NCI-H187 (cell line): Measurements from ENCODE around the gene KCNN1.
"Not testable (repeated sequence)": the region's sequence is repeated elsewhere in the genome, so short reads cannot be mapped to it uniquely, and the experiment has no call there.

Experiments used
- DNase-seq, 2 experiments: peaks; one replicate each; lab custom pipeline; 2025; lab: John Stamatoyannopoulos, UW

Gene KCNN1

DNA sequence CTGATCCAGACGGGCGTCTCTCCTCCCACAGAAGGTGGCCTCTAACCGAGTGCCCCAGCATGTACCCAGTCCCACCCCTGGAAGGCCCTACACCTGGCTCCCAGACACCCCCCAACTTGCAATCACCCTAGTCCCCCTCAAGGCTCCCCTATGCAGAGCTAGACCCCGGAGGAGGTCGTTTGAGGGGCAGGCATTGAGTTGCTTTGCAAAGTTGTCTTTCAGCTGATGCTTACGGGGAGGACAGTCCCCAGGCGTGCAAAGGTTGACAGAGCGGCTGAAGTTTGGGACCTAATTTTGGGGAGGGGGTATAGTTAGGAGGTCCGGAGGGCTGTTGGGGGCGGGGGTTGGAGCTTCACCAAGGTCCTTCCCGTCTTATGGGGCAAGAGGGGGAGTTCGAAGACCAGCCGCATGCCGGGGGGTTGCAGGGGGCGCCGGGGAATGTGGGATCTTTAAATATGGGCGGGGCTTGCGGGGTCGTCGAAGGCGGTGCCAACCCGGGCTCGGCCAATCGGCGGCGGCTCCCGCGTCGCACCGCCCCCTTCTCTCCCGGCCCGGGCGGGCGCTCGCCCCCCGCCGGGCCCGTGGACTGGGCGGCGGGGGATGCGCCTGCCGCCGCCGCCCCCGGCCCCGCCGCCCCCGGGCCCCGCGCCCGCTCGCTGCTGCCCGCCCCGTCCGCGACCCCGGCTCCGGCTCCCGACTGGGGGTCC, at the start of gene KCNN1:
TSS of gene KCNN1 (plus strand) at position 558 of the 707 bp plus-strand sequence. CDS start 6,782 bp downstream, outside the sequence.
- no peak for DNase-seq

DNA sequence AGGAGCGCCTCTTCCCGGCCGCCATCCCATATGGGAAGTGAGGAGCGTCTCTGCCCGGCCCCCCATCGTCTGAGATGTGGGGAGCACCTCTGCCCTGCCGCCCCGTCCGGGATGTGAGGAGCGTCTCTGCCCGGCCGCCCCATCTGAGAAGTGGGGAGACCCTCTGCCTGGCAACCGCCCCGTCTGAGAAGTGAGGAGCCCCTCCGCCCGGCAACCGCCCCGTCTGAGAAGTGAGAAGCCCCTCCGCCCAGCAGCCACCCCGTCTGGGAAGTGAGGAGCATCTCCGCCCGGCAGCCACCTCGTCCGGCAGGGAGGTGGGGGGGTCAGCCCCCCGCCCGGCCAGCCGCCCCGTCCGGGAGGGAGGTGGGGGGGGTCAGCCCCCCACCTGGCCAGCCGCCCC, 48.8 kb upstream of the KCNN1 start:
- DNase-seq, result not testable (repeated sequence)

GRCh38 chr19:17919122-17919521, 47.8 kb upstream of the KCNN1 start:
- DNase-seq, result not testable (repeated sequence)

DNA sequence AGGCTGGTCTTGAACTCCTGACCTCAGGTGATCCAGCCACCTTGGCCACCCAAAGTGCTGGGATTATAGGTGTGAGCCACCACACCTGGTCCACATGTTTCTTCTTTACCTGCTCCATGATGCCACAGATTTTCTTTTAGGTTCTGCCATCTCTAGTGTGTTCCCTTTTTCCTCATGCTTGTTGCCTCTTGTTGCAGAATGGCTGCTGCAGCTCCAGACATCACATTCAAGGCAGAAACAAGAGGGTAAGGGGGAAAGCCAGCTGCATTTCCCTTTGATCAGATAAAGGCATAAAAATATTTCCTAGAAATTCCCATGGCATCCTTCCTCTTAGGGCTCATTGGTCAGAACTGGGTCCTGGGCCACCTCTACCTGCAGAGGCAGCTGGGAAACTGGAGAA, 46.4 kb upstream of the KCNN1 start:
- no peak for DNase-seq

GRCh38 chr19:17922138-17922537, 44.8 kb upstream of the KCNN1 start:
- DNase-seq, result no peak

GRCh38 chr19:17926044-17926443, 40.9 kb upstream of the KCNN1 start:
- DNase-seq, result no peak

DNA sequence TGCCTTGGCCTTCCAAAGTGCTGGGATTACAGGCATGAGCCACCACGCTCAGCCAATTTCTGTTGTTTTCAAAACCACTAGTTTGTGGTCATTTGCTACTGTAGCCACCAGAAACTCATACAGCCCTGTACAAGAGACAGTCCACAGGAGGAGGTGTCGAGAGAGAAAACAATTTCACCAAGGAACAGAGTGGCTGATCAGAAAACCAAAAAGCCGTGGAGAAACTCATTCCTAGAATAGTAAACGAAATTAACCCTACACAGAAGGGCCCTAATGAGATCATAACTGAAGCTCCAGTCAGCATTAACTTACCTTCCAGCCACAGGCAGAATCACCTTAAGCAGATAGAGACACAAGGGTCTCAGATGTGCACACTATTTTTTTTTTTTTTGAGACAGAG, 37.9 kb upstream of the KCNN1 start:
- DNase-seq, result no peak

DNA sequence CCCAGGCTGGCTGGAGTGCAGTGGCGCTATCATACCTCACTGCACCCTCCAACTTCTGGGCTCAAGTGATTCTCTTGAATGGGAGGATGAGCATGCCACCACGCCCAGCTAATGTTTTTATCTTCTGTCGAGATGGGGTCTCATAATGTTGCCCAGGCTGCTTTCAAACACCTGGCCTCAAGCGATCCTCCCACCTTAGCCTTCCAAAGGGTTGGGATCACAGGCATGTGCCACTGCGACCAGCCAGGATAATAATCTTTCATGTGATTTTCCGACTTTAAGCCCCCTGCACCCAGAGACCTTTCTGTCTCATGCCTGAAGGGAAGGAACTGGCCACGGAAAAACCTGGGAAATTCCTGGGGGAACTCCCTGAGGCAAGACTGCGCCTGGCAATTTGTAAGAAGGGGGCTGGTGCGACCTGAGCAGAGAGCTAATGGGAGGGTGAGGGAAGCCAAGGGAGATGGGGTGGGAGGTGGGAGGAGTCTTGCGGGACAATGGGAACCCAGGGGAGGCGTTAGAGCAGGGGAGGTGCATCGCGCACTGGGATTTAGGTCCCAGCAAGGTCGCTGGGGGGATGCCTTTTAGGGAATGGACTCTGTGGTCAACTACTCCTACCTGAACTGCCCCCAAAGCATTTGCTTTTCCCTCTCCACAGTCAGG, 35.2 kb upstream of the KCNN1 start:
- no peak for DNase-seq

GRCh38 chr19:17932485-17933338, 34.2 kb upstream of the KCNN1 start, which contains the start of gene CCDC124:
CCDC124 (plus strand) TSS chr19:17933015; CDS start chr19:17936421, 3,406 bp downstream.
- DNase-seq, result peak; percentile 70 to 96

DNA sequence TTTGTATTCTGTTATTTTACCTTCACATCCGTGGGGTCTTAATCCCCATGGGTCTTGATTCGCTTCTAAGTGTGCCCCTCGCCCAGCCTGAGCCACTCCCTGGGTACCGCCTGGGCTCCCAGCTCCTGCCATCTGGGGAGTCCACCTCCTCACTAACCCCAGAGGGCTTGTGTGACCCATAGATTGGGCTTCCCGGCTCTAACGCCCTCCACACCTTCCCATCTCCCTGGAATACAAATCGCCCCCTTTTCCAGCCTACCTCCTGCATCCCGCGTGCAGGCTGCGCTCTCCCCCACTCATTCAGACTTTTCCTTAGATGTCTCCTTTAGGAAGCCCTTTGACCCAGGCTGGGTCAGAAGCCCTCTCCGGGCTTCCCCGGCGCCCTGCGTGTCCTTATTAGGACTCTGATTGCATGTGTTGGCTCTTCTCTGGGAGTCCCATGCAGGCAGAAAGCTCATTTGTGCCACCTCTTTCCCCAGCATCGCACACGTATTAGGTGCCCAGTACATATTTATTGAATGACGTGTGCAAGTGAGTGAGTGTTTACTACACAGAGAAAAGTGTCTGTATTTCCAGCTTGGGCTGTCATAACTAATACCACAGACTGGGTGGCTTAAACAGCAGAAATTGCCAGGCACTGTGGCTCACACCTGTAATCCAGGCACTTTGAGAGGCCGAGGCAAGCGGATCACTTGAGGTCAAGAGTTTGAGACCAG, 33.3 kb upstream of the KCNN1 start:
- no peak for DNase-seq

- no peak for DNase-seq
Measured at GRCh38 chr19:17936379-17936778, 30.5 kb upstream of the KCNN1 start.

- no peak for DNase-seq
Measured at GRCh38 chr19:17937371-17937900, 29.5 kb upstream of the KCNN1 start.

GRCh38 chr19:17938092-17938845, 28.6 kb upstream of the KCNN1 start:
- peak in 1 of 2 experiments; percentile 10 for DNase-seq

- no peak for DNase-seq
Measured at GRCh38 chr19:17942181-17942580, 24.7 kb upstream of the KCNN1 start.

GRCh38 chr19:17942582-17943273, 24.2 kb upstream of the KCNN1 start:
- no peak for DNase-seq

GRCh38 chr19:17943274-17944221, 23.4 kb upstream of the KCNN1 start:
- peak in 1 of 2 experiments; percentile 5 for DNase-seq

- DNase-seq, result no peak
Measured at GRCh38 chr19:17944301-17944700, 22.6 kb upstream of the KCNN1 start.

DNA sequence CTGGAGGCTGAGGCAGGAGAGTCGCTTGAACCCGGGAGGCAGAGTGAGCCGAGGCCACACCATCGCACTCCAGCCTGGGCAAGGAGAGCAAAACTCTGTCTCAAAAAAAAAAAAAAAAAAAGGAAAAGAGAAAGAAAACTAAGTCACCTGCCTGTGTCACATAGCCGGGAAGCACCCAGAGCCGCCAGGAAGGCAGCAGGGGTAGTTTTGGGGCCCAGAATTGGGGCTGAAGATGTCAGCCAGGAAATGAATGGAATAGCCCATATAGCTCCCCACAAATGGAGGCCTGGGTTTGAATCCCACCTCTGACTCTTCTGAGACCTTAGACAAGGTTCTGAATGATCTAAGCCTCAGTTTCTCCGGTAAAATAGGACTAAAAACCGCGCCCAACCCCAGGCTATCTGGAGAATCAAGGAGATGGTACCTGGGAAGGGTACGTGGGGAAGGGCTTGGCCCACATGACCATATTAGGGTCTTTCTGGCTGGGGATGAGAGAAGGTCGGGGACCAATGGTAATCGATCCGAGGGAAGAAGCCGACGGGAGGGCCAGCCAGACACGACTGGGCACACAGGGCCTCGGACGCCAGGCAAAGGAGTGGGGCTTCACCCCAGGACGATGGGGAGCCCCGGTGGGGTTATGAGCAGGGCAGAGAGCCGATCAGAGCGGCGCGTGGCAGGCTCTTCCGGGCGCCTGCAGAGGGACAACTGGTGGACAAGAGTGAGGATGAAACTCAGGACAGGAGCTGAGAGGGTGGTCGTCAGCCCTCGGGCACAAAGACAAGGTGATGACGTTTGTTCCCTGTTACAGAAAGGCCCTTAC, 19.7 kb upstream of the KCNN1 start:
- no peak for DNase-seq
